AG10803 (cell line): ENCODE results near the gene ADA.

Source experiments
- DNase-seq: peaks from one replicate; pipeline ENCODE4 v3.0.0; 2010; ENCODE audit warnings: low read depth
- H3K4me3 ChIP-seq: 2 replicates; pipeline ENCODE4 v1.5.1; 2011; ENCODE audit warnings: mild to moderate bottlenecking, low read length, control low read depth
- TF ChIP-seq, protein P1 (sequence below): conservative IDR thresholded peaks from 2 replicates; pipeline ENCODE4 v1.5.1; 2011; ENCODE audit warnings: mild to moderate bottlenecking, low read length, control low read depth, inconsistent platforms

The ADA gene

DNA sequence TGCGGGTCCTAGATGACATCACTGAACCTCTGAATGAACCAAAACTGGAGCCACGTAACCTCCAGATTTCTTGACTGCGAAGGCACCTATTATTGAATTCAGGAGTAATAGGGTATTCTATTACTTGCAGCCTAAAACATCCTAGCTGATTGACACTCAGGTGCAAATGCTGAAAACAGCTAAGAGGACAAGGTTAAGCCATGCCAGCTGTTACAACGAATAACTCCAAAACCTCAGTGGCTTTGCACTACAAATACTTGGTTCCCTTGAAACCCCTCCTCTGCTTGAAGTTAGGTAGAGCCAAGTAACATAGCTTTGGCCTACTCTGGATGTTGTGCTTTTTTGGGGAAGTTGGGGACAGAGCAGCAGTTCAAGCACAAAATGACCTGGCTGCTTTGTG is 42.7 kb upstream of the ADA start:
- no peak for DNase-seq
- TF ChIP-seq, protein P1, sequence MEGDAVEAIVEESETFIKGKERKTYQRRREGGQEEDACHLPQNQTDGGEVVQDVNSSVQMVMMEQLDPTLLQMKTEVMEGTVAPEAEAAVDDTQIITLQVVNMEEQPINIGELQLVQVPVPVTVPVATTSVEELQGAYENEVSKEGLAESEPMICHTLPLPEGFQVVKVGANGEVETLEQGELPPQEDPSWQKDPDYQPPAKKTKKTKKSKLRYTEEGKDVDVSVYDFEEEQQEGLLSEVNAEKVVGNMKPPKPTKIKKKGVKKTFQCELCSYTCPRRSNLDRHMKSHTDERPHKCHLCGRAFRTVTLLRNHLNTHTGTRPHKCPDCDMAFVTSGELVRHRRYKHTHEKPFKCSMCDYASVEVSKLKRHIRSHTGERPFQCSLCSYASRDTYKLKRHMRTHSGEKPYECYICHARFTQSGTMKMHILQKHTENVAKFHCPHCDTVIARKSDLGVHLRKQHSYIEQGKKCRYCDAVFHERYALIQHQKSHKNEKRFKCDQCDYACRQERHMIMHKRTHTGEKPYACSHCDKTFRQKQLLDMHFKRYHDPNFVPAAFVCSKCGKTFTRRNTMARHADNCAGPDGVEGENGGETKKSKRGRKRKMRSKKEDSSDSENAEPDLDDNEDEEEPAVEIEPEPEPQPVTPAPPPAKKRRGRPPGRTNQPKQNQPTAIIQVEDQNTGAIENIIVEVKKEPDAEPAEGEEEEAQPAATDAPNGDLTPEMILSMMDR: no peak
- no peak overlapping the region for H3K4me3 ChIP-seq

DNA sequence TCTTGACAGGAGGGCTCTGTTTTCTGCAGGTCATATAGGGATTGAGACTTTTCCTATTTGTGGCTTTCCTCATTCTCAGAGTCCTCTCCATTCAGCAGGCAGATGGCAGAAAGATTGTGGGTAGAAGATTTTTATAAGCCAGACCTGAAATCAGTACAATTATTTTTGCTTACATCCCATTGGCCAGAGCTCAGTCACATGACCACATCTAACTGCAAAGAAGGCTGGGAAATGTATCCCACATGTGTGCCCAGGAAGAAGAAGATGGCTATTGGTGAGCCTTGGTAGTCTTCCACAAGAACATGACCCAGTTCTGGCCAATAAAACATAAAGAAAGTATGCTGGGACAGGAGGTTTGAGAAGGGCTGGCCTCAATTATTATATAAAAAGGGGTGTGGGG is 42.1 kb upstream of the ADA start:
- TF ChIP-seq, protein P1: no peak
- DNase-seq: no peak
- no peak overlapping the region for H3K4me3 ChIP-seq

DNA sequence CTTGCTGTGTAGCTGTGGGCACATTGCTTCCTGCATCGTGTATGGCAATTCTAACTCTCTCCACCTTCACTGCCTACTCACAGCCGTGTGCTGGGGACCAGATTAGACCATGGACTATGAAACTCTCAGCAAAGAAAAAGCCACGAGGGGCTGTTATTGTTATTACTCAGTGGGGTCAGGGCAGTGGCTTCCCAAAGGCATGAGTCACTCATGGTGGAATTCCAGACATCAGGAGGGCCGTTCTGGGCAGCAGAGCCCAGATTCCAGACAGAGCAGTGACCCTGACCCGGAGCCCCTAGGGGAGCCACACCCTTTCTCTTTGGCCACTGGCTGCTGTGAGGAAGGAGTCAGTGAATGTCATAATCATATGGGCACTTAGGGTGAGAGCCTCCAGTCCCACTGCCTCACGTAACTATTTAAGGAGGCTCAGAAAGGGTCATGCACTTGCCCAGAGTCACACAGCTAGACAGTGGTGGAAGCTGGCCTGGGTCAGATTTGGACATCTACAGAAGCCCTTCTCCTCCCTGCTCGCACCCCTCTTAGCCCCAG is 41.5 kb upstream of the ADA start:
- peak; percentile 97 for DNase-seq
- TF ChIP-seq, protein P1: no peak
- H3K4me3 ChIP-seq: no peak overlapping the region

DNA sequence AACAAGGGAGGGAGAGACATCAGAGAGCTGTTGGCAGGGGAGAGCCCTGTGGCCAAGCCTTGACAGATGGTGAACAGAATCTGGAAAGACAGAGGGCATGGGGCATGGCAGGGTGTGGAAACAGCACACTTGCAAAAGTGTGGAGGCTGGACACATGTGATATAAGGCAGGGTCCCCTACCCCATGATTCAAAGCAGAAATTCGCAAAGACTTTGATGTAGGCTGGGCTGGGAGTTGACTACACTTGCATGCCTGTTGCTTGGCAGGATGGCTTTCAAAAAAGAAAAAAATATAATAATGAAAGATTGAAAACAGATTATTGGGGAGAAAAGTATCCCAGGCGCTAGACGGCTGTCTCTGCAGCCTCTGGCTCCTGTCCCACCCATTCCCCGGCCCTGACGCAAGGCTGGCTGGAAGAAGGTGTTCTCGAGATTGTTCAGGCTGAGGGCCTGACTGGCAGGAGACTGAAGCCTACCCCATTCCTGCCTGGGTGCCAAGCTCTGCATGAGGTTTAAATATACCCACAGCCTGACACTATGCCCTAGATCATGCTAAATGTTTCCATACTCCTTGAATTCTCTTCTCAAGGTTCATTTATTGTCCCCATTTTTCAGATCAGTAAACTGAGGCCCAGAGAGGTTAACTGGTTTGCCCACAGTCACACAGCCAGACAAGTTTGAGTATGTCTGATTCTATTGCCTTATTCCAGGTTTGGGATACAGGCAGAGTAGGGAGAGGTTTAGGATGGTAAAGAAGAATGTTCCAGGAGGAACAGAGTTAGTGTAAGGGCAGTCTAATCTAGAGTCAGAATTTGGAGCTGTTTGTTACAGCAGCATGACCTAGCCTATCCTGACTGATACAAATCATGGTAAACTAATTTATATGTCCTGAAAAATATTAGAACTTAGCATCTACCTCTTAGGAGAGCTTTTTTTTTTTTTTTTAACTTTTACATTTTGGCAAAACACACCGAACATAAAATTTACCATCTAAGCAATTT is 40.2 kb upstream of the ADA start:
- TF ChIP-seq, protein P1: no peak
- DNase-seq: peak; percentile 92
- no peak overlapping the region for H3K4me3 ChIP-seq

DNA sequence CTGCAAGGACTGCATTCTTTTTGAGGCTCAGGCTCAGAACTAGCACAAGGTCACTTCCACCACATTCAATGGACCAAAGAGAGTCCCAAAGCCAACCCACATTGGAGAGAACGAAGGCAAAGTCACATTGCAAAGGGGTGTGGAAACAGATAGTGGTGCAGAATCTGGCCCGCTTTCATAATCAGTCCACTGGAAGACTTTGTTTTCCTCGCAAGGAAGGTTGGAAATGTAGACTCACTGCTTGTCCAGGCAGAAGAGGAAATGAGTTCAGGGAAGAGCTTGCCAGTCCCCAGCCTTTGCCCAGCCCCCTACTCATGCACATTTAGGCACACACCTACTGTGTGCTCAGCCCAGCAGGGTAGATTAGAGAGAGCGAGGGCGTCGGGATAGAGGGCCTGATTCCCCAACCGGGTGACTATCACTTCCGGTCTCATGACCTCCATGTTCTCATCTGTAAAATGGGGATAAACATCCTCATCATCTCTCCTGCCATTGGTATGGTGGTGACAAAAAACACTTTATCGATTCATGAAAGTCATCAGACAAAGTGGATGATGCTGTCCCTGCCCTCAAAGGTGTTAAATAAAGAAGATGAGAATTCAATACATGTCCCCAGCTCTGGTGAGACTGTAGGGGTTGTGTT is 39.4 kb upstream of the ADA start:
- TF ChIP-seq, protein P1: no peak
- DNase-seq: peak; percentile 61
- H3K4me3 ChIP-seq: no peak overlapping the region

DNA sequence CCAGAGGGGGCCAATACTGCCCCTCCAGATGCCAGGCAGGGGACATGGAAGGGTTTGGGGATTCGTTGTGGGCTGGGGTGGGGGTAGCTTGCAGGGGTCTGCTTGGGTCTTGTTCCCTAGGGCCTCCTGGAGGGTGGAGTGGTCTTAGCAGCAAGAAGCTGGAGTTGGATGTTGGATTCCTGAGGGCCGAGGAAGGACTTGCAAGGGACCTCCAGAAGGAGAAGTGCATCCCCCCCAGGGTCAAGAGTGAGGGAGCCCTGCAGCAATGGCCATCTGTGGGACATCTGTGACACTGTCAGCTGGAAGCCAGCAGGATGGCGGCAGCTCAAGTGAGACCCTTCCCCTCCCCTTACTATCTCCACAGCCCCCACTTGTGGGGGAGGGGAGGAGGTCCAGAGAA is 38.3 kb upstream of the ADA start:
- TF ChIP-seq, protein P1: no peak
- H3K4me3 ChIP-seq: no peak overlapping the region
- no peak for DNase-seq
